HepG2 (cell line): ENCODE measurements around the gene NYAP2. TPM values are rescaled to one million over a fixed set of nuclear protein-coding genes. Genes with fewer than 3 reads are reported as not detected.

Experiments
- ATAC-seq: fragments of 200-7000 bp; cut with Tn5 transposase; 3 replicates; pipeline ENCODE4 v1.9.1; 2020; ENCODE audit warnings: mild to moderate bottlenecking, moderate library complexity
- BruUV-seq: library from RNA; stranded (reverse); fragments of 400-500 nt; replicated peaks from 2 replicates; lab custom pipeline; 2021; lab: Mats Ljungman, UMichigan
- CTCF ChIA-PET: fragments of 300-600 bp; formaldehyde crosslinking; extraction: SDS; loops from one replicate; lab custom pipeline; 2021; ENCODE audit warnings: low total read pairs, inconsistent platforms, low intra/inter-chr PET ratio; lab: Yijun Ruan, JAX
- POLR2A ChIA-PET: fragments of 350-600 bp; sonication (Branson Sonifier 250); formaldehyde crosslinking; loops from one replicate; lab custom pipeline; 2020; ENCODE audit warnings: antibody characterized with exemption, inconsistent platforms; lab: Yijun Ruan, JAX
- DNase-seq: peaks from one replicate; pipeline ENCODE4 v3.0.0-alpha.2; 2015; ENCODE audit warnings: low spot score
- FAIRE-seq: peaks from 3 replicates; lab custom pipeline; 2011; peaks lifted over from hg19 to GRCh38; lab: Jason Lieb, UNC
- H2AFZ ChIP-seq: one replicate; pipeline ENCODE4 v1.6.1; 2011; ENCODE audit warnings: low read length, inconsistent platforms
- H3K27ac ChIP-seq: fragments of 300-600 bp; 3 replicates; pipeline ENCODE4 v1.8.0; 2011; ENCODE audit warnings: mixed run types, mild to moderate bottlenecking, mixed read lengths, low read length, inconsistent platforms; ENCODE audit not compliant: insufficient read depth; ENCODE audit errors: extremely low read length
- H3K27me3 ChIP-seq, 2 experiments: fragments of 200-600 bp in 1 of 2; 2 replicates in 1 of 2; 3 replicates in 1 of 2; pipeline versions ENCODE4 v1.6.0 to v1.8.0; 2011; ENCODE audit warnings: low read length in 2 of 2, mild to moderate bottlenecking in 2 of 2, moderate library complexity in 2 of 2, inconsistent platforms in 1 of 2; ENCODE audit not compliant: insufficient read depth in 2 of 2, control insufficient read depth in 1 of 2
- H3K36me3 ChIP-seq, 2 experiments: fragments of 200-600 bp in 1 of 2; replicated peaks in 1 of 2; 2 replicates in 1 of 2; 3 replicates in 1 of 2; pipeline versions ENCODE4 v1.5.1 to v1.8.0; 2011; ENCODE audit warnings: low read length in 2 of 2, inconsistent platforms in 1 of 2; ENCODE audit not compliant: insufficient read depth in 2 of 2, control insufficient read depth in 1 of 2
- H3K4me1 ChIP-seq: 2 replicates; pipeline ENCODE4 v1.5.1; 2012; ENCODE audit warnings: low read length, inconsistent platforms; ENCODE audit not compliant: insufficient read depth
- H3K4me2 ChIP-seq: 2 replicates; pipeline ENCODE4 v1.6.0; 2011; ENCODE audit warnings: low read depth, low read length, inconsistent platforms
- H3K4me3 ChIP-seq, 3 experiments: fragments of 200-600 bp in 1 of 3; sonication (generic), shearing (Covaris generic) in 1 of 3; replicated peaks in 1 of 3; 2 replicates each; pipeline ENCODE4 v1.5.1; 2011 to 2016; ENCODE audit warnings: low read length in 3 of 3, inconsistent platforms in 2 of 3, low read depth in 2 of 3, mild to moderate bottlenecking in 2 of 3, control low read depth in 1 of 3, mixed read lengths in 1 of 3; ENCODE audit not compliant: insufficient read depth in 1 of 3
- H3K79me2 ChIP-seq: one replicate; pipeline ENCODE4 v1.6.1; 2011; ENCODE audit warnings: low read length, inconsistent platforms; ENCODE audit not compliant: insufficient read depth
- H3K9ac ChIP-seq: 2 replicates; pipeline ENCODE4 v1.6.0; 2011; ENCODE audit warnings: mild to moderate bottlenecking, low read depth, low read length, inconsistent platforms; ENCODE audit not compliant: insufficient read depth
- H3K9me3 ChIP-seq: 2 replicates; pipeline ENCODE4 v1.5.1; 2012; ENCODE audit warnings: mild to moderate bottlenecking, low read length
- H4K20me1 ChIP-seq: 2 replicates; pipeline ENCODE4 v1.6.0; 2011; ENCODE audit warnings: inconsistent platforms, mild to moderate bottlenecking, low read length, moderate library complexity; ENCODE audit not compliant: insufficient read depth
- ATF7-NPFF ChIP-seq: sonication (generic); formaldehyde crosslinking; IDR thresholded peaks from 2 replicates; pipeline ENCODE4 v1.8.1; 2023; ENCODE audit warnings: mild to moderate bottlenecking, low read depth, missing genetic modification reagents, moderate library complexity
- HMG20A ChIP-seq: IDR thresholded peaks from 2 replicates; pipeline ENCODE4 v1.6.1; 2016; ENCODE audit warnings: borderline replicate concordance
- KAT2B ChIP-seq: fragments of 150-350 bp; IDR thresholded peaks from 2 replicates; pipeline ENCODE4 v1.6.1; 2014; ENCODE audit warnings: low read depth, low read length, borderline replicate concordance
- MBNL3 ChIP-seq: fragments of 250-450 bp; sonication (Bioruptor Pico); conservative IDR thresholded peaks from 2 replicates; pipeline ENCODE4 v1.8.0; 2022; ENCODE audit warnings: mild to moderate bottlenecking, inconsistent platforms
- MEIS1 ChIP-seq: sonication (generic); formaldehyde crosslinking; IDR thresholded peaks from 2 replicates; pipeline ENCODE4 v1.9.0; 2021; ENCODE audit warnings: mild to moderate bottlenecking, missing genetic modification reagents, moderate library complexity, borderline replicate concordance
- PPARG ChIP-seq: conservative IDR thresholded peaks from 2 replicates; pipeline ENCODE4 v1.6.1; 2016; ENCODE audit warnings: missing biosample characterization, missing genetic modification reagents
- PRPF4 ChIP-seq: fragments of 200-400 bp; formaldehyde crosslinking; IDR thresholded peaks from 2 replicates; pipeline ENCODE4 v1.6.1; 2016; ENCODE audit warnings: low read length, low read depth; ENCODE audit not compliant: poor library complexity, severe bottlenecking
- RCOR2 ChIP-seq: IDR thresholded peaks from 2 replicates; pipeline ENCODE4 v1.6.1; 2016; ENCODE audit warnings: missing biosample characterization, missing genetic modification reagents
- RXRA ChIP-seq: sonication (generic); formaldehyde crosslinking; IDR thresholded peaks from 2 replicates; pipeline ENCODE4 v1.5.1; 2020; ENCODE audit warnings: missing genetic modification reagents
- SOX6 ChIP-seq, 2 experiments: fragments of 450-650 bp in 1 of 2; sonication (generic) in 1 of 2; formaldehyde crosslinking in 1 of 2; IDR thresholded peaks; 2 replicates each; pipeline versions ENCODE4 v1.4.0 to v1.6.1; 2017 to 2020; ENCODE audit warnings: antibody characterized with exemption in 1 of 2, mild to moderate bottlenecking in 1 of 2, missing genetic modification reagents in 1 of 2
- ZNF264 ChIP-seq: sonication (generic); formaldehyde crosslinking; IDR thresholded peaks from 2 replicates; pipeline ENCODE4 v1.4.0; 2020; ENCODE audit warnings: missing genetic modification reagents
- ZNF605 ChIP-seq: sonication (generic); formaldehyde crosslinking; IDR thresholded peaks from 2 replicates; pipeline ENCODE4 v1.8.0; 2022; ENCODE audit warnings: mild to moderate bottlenecking, missing genetic modification reagents
- ZNF737 ChIP-seq: sonication (generic); formaldehyde crosslinking; IDR thresholded peaks from 2 replicates; pipeline ENCODE4 v1.5.0; 2020; ENCODE audit warnings: missing genetic modification reagents, mild to moderate bottlenecking, borderline replicate concordance
- ZNF780A ChIP-seq: sonication (generic); formaldehyde crosslinking; IDR thresholded peaks from 2 replicates; pipeline ENCODE4 v1.8.0; 2022; ENCODE audit warnings: mild to moderate bottlenecking, missing genetic modification reagents, moderate library complexity
- ZNF782 ChIP-seq: sonication (generic); formaldehyde crosslinking; IDR thresholded peaks from 2 replicates; pipeline ENCODE4 v1.4.0; 2020; ENCODE audit warnings: missing genetic modification reagents, mild to moderate bottlenecking, borderline replicate concordance
- ZSCAN30 ChIP-seq: sonication (generic); formaldehyde crosslinking; IDR thresholded peaks from 2 replicates; pipeline ENCODE4 v1.5.0; 2020; ENCODE audit warnings: mild to moderate bottlenecking, missing genetic modification reagents
- in situ Hi-C: cut with HindIII; loops from 2 replicates; pipeline ENCODE4 v1.10.0; 2017; ENCODE audit warnings: low pct_unique_long_range_greater_than_20kb; ENCODE audit not compliant: extremely low pct_ligation_motif_present
- intact Hi-C: fragments of 100-400 bp; cut with micrococcal nuclease; formaldehyde crosslinking; loops from one replicate; pipeline ENCODE4 v1.10.0; 2022; ENCODE audit not compliant: unreplicated experiment
- polyA plus RNA-seq, 8 experiments: library from polyadenylated mRNA; depleted of rRNA in 3 of 8; stranded (reverse) in 7 of 8; unstranded in 1 of 8; fragments of >200 nt; fragmentation: Illumina TruSeq in 4 of 8; extraction: Trizol in 4 of 8; gene quantifications; 2 replicates each; pipeline versions ENCODE4 v1.2.1 to v1.2.3, GENCODE V29; 2011 to 2016; ENCODE audit warnings: low read depth in 4 of 8, missing spikeins in 1 of 8, mixed read lengths in 1 of 8; ENCODE audit not compliant: insufficient read depth in 1 of 8
- total RNA-seq, 5 experiments: library from RNA; depleted of rRNA; stranded (reverse); fragments of >200 nt; fragmentation: Illumina TruSeq; extraction: Trizol; gene quantifications; 2 replicates each; pipeline ENCODE4 v1.2.3, GENCODE V29; 2016; ENCODE audit warnings: low read depth in 1 of 5
- TF ChIP-seq, protein P1 (sequence below): sonication (generic); formaldehyde crosslinking; IDR thresholded peaks from 2 replicates; pipeline ENCODE4 v1.5.0; 2020; ENCODE audit warnings: mild to moderate bottlenecking, missing genetic modification reagents
- TF ChIP-seq, protein P2 (sequence below): IDR thresholded peaks from 2 replicates; pipeline ENCODE4 v1.6.1; 2016; ENCODE audit warnings: missing compliant biosample characterization, missing genetic modification reagents, borderline replicate concordance
- TF ChIP-seq, protein P3 (sequence below): sonication (generic); formaldehyde crosslinking; IDR thresholded peaks from 2 replicates; pipeline ENCODE4 v1.4.0; 2020; ENCODE audit warnings: mild to moderate bottlenecking, missing genetic modification reagents
- TF ChIP-seq, protein P4 (sequence below): sonication (generic); formaldehyde crosslinking; IDR thresholded peaks from 2 replicates; pipeline ENCODE4 v1.5.1; 2020; ENCODE audit warnings: mild to moderate bottlenecking, missing genetic modification reagents

Gene NYAP2
- total and polyA plus RNA-seq, 2 of the 13 experiments (the other 11 are each of a cell fraction or from before 2014, with no cell fraction given): not detected

DNA sequence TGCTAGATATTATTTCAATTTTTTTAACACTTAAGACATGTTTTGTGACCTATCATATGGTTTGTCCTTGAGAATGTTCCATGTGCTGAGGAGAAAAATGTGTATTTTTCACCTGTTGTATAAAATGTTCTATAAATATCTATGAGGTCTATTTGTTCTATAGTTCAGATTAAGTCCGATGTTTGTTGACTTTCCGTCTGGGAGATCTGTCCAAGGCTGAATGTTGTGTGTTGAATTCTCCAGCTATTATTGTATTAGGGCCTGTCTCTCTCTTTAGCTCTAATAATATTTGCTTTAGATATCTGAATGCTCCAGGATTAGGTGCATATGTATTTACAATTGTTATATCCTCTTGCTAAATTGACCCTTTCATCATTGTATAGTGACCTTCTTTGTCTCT lies 144.1 kb downstream of the NYAP2 start (continued):
- TF ChIP-seq, protein P1, sequence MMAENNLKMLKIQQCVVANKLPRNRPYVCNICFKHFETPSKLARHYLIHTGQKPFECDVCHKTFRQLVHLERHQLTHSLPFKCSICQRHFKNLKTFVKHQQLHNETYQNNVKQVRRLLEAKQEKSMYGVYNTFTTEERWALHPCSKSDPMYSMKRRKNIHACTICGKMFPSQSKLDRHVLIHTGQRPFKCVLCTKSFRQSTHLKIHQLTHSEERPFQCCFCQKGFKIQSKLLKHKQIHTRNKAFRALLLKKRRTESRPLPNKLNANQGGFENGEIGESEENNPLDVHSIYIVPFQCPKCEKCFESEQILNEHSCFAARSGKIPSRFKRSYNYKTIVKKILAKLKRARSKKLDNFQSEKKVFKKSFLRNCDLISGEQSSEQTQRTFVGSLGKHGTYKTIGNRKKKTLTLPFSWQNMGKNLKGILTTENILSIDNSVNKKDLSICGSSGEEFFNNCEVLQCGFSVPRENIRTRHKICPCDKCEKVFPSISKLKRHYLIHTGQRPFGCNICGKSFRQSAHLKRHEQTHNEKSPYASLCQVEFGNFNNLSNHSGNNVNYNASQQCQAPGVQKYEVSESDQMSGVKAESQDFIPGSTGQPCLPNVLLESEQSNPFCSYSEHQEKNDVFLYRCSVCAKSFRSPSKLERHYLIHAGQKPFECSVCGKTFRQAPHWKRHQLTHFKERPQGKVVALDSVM: no peak
- no peak for TF ChIP-seq MEIS1 (CRISPR knock-in tag)
- TF ChIP-seq ZSCAN30 (CRISPR knock-in tag): no peak
- TF ChIP-seq KAT2B: no peak
- no peak for TF ChIP-seq ZNF605 (CRISPR knock-in tag)
- TF ChIP-seq HMG20A: no peak
- TF ChIP-seq ZNF780A: no peak
- TF ChIP-seq ATF7-NPFF (CRISPR knock-in tag): no peak
- TF ChIP-seq ZNF264: no peak

DNA sequence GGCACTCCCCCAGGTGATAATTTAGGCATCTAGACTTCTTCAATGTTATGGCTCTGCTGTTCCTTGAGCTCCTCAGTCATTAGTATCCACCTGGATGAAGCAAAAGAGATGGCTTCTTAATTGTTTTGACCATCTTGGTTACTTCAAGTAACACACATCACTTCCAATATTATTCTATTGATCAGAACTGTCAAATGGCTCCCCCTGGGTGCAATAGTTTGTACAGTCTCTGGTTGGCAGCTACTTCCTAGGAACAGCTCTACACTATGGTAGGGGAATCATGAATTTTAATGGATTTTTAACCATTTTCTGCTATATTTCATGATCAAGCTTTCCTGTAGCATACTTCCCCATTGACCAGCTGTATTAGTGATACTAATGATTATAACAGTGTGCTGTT lies 157.0 kb downstream of the NYAP2 start:
- Histone ChIP-seq H3K9ac (no peak overlapping the region), H3K27me3 (no peaks in the 10 kb centered on the region), H3K79me2 (no peaks in the 10 kb centered on the region), H3K9me3 (no peaks in the 10 kb centered on the region), H3K36me3 (no peaks in the 10 kb centered on the region), H3K4me3 (no peak overlapping the region), H3K4me1 (no peaks in the 10 kb centered on the region), H3K4me2 (no peak overlapping the region), H4K20me1 (no peaks in the 10 kb centered on the region), H3K27ac (no peak overlapping the region), H2AFZ (no peak overlapping the region)
- no TSS peak for BruUV-seq
- no peak for DNase-seq
- ATAC-seq: no peak
- POLR2A ChIA-PET: no interaction called here
- in situ Hi-C loops (no loop called here), intact Hi-C loops (loop anchor here (1.0 kb wide), 1 partner anchor 273 kb away; no protein-coding TSS in a partner anchor)
- FAIRE-seq: no peak
- CTCF ChIA-PET: no interaction called here
- TF ChIP-seq ZNF737 (CRISPR knock-in tag) (no peak), ZNF782 (no peak), PRPF4 (no peak), RXRA (CRISPR knock-in tag) (no peak), SOX6 (IDR thresholded peaks at IDR 0.05) (no peak), SOX6 (CRISPR knock-in tag; IDR thresholded peaks at IDR 0.05) (no peak), MBNL3 (CRISPR knock-in tag) (no peak), PPARG (no peak), RCOR2 (CRISPR knock-in tag) (no peak)
- TF ChIP-seq, protein P2, sequence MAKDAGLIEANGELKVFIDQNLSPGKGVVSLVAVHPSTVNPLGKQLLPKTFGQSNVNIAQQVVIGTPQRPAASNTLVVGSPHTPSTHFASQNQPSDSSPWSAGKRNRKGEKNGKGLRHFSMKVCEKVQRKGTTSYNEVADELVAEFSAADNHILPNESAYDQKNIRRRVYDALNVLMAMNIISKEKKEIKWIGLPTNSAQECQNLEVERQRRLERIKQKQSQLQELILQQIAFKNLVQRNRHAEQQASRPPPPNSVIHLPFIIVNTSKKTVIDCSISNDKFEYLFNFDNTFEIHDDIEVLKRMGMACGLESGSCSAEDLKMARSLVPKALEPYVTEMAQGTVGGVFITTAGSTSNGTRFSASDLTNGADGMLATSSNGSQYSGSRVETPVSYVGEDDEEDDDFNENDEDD (CRISPR knock-in tag): no peak
- TF ChIP-seq, protein P3, sequence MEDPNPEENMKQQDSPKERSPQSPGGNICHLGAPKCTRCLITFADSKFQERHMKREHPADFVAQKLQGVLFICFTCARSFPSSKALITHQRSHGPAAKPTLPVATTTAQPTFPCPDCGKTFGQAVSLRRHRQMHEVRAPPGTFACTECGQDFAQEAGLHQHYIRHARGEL (CRISPR knock-in tag): no peak
- TF ChIP-seq, protein P4, sequence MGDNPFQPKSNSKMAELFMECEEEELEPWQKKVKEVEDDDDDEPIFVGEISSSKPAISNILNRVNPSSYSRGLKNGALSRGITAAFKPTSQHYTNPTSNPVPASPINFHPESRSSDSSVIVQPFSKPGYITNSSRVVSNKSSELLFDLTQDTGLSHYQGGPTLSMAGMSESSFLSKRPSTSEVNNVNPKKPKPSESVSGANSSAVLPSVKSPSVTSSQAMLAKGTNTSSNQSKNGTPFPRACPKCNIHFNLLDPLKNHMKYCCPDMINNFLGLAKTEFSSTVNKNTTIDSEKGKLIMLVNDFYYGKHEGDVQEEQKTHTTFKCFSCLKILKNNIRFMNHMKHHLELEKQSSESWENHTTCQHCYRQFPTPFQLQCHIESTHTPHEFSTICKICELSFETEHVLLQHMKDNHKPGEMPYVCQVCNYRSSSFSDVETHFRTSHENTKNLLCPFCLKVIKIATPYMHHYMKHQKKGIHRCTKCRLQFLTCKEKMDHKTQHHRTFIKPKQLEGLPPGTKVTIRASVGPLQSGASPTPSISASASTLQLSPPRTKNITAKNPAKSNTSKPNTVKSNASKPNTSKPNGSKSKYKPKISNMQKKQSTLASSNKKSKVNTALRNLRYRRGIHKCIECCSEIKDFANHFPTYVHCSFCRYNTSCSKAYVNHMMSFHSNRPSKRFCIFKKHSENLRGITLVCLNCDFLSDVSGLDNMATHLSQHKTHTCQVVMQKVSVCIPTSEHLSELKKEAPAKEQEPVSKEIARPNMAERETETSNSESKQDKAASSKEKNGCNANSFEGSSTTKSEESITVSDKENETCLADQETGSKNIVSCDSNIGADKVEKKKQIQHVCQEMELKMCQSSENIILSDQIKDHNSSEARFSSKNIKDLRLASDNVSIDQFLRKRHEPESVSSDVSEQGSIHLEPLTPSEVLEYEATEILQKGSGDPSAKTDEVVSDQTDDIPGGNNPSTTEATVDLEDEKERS (CRISPR knock-in tag): no peak
